Amniotic epithelial cell (primary cell): Measurements from ENCODE around the gene CNBP.
"Not testable (repeated sequence)": the region's sequence is repeated elsewhere in the genome, so short reads cannot be mapped to it uniquely, and the experiment has no call there.

ENCODE experiments used
- DNase-seq: peaks from one replicate; pipeline ENCODE4 v3.0.0-alpha.2; 2010; ENCODE audit warnings: low read depth

Gene CNBP

GRCh38 chr3:129184784-129185542 is 1.3 kb upstream of the CNBP start:
- not testable (repeated sequence) for DNase-seq

- DNase-seq = no peak
Observed at GRCh38 chr3:129184396-129184657, 631 bp upstream of the CNBP start.

- no peak for DNase-seq
Observed at GRCh38 chr3:129182390-129183185, 1.1 kb downstream of the CNBP start.

- no peak for DNase-seq
Observed at GRCh38 chr3:129181819-129182218, 1.9 kb downstream of the CNBP start.

GRCh38 chr3:129180461-129180860 is 3.2 kb downstream of the CNBP start:
- no peak for DNase-seq

- DNase-seq = no peak
Observed at GRCh38 chr3:129176051-129176450, 7.6 kb downstream of the CNBP start.

GRCh38 chr3:129173725-129174124 is 10.0 kb downstream of the CNBP start:
- DNase-seq = no peak

GRCh38 chr3:129173206-129173605 is 10.5 kb downstream of the CNBP start:
- no peak for DNase-seq

GRCh38 chr3:129166579-129167332 is 16.9 kb downstream of the CNBP start:
- DNase-seq = no peak

- not testable (repeated sequence) for DNase-seq
Observed at GRCh38 chr3:129165594-129165993, 18.1 kb downstream of the CNBP start.

GRCh38 chr3:129164500-129164899 is 19.2 kb downstream of the CNBP start:
- no peak for DNase-seq

GRCh38 chr3:129162729-129163579 is 20.7 kb downstream of the CNBP start:
- DNase-seq = no peak

- DNase-seq = no peak
Observed at GRCh38 chr3:129161860-129162271, 21.8 kb downstream of the CNBP start.

- DNase-seq = peak; percentile 95
Observed at GRCh38 chr3:129160891-129161859, 22.5 kb downstream of the CNBP start, which contains the start of gene ISY1. Gene ISY1, minus strand, starts transcription at chr3:129161063. Its CDS starts 88 bp downstream, at chr3:129160975.

- DNase-seq = no peak
Observed at GRCh38 chr3:129144786-129145185, 38.9 kb downstream of the CNBP start.

GRCh38 chr3:129141011-129141410 is 42.7 kb downstream of the CNBP start:
- not testable (repeated sequence) for DNase-seq

- DNase-seq = no peak
Observed at GRCh38 chr3:129139911-129140310, 43.8 kb downstream of the CNBP start.

GRCh38 chr3:129136275-129136674 is 47.4 kb downstream of the CNBP start:
- peak; percentile 27 for DNase-seq

- DNase-seq = no peak
Observed at GRCh38 chr3:129132097-129132866, 51.4 kb downstream of the CNBP start.
